Measurements from ENCODE around the gene WAPL.

Gene WAPL

DNA sequence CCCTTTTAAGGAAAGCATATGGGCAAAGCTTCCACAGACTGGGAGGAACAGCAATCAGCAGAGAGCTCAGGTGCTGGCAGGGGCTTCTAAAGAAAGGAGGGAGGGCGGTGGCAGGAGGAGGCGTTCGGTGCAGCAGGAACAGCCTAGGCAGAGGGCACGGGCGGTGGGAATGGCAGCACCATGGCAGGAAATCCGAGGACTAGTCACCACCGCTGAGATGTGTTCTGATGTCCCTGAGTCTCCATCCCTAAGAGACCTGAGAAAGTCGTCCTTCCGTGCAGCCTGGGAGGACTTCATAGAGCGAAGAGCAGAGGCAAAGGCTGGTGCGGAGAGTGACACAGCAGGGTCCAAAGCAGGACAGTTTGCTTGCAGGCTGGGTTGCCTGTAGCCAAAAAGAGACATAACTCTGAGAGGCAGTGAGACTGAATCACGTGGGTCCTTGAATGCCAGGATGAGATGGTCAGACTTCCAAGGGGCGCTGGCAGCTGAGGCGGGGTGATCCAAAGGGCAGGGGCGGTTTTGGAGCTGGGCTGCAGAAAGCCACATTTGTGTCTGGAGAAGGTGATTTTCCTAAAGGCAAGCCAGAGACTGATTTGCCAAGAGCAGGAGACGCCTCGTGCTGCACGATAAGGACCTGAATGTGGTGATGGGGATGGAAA lies 119.2 kb downstream of the WAPL start:
- no peak overlapping the region for H3K4me3 ChIP-seq (ENCODE audit: low read length)
- TF ChIP-seq, protein P1, sequence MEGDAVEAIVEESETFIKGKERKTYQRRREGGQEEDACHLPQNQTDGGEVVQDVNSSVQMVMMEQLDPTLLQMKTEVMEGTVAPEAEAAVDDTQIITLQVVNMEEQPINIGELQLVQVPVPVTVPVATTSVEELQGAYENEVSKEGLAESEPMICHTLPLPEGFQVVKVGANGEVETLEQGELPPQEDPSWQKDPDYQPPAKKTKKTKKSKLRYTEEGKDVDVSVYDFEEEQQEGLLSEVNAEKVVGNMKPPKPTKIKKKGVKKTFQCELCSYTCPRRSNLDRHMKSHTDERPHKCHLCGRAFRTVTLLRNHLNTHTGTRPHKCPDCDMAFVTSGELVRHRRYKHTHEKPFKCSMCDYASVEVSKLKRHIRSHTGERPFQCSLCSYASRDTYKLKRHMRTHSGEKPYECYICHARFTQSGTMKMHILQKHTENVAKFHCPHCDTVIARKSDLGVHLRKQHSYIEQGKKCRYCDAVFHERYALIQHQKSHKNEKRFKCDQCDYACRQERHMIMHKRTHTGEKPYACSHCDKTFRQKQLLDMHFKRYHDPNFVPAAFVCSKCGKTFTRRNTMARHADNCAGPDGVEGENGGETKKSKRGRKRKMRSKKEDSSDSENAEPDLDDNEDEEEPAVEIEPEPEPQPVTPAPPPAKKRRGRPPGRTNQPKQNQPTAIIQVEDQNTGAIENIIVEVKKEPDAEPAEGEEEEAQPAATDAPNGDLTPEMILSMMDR (IDR thresholded peaks at IDR 0.05; ENCODE audit: insufficient read depth, low read depth, low read length, missing control alignments) = no peak
- no peak for DNase-seq (ENCODE audit: low read depth)

DNA sequence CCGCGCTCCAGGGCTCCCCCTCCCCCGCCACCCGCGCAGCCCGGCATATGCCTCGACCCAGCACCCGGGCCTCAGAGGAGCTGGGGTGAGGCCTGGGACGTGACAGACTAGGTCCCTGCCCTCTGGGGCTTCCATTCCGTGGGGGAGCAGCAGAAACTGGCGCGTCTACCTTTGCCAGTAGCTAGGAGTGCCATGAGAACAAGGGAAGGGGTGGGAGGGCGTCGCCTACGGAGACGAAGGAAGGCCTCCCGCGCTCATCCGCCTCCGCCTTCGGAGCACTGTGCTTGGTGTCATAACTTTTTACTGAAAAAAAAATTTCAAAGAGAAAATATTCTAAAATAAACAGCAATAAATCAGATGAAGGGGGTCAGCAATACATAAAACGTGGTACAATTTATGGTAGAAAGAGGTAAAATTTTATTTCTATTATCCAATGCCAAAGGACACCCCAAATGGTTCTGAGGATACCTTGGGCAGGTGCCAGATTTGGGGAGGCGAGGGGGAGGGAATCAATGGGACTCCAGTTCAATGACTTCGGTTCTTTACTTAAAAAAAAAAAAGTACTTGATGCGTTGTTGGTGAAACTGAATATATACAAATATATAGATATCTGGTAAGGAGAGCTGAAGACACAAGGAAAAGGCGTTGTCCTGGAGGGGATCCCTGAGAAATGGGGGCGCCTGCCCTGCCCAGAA lies 119.9 kb downstream of the WAPL start:
- TF ChIP-seq, protein P1 (IDR thresholded peaks at IDR 0.05; ENCODE audit: insufficient read depth, low read depth, low read length, missing control alignments) = no peak
- peak; percentile 36 for DNase-seq (ENCODE audit: low read depth)
- H3K4me3 ChIP-seq (ENCODE audit: low read length) = peak overlapping the region; percentile 56

DNA sequence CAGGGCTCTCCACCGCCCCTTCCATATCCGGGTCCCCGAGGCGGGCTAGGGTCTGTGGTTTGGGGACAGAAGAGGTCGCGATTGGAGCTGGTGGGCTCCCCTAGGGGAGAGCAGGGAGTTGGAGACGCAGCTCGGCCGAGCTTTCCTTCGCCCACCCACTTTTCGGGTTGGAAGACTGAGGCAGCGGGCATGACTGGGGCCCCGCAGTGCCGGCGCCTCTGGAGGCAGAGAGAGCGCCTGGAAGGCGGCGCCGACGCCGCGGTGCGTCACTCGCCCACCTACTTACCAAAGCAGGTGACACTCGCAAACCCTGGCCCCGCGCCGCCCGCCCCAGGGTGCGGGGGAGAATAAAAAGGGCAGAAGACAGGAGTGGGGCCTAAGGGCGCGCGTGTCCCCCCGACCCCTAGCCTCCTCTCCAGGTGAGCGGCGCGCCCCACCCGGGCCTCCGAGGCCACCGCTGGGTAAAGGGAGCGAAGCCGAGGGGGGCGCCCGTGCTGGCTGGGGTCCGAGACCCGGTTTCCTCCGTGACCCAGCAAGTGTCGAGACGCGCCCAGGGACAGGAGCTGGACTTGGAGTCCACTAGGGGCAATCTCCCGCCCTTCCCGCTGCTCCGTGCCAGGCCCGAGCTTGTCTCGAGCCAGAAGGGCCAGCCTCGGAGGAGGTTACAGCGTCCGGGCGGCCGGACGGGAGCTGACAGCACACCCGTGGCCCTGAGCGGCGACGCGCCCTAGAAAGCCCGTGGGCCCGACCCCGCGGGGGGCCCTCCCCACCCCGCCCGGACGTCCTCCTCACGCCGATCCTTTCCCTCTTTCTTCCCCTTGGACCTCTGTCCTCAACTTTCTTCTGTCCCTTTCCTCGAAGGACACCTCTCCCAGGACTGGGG lies 120.6 kb downstream of the WAPL start:
- peak overlapping the region; percentile 56 for H3K4me3 ChIP-seq (ENCODE audit: low read length)
- TF ChIP-seq, protein P1 (IDR thresholded peaks at IDR 0.05; ENCODE audit: insufficient read depth, low read depth, low read length, missing control alignments) = no peak
- peak; percentile 60 for DNase-seq (ENCODE audit: low read depth)

DNA sequence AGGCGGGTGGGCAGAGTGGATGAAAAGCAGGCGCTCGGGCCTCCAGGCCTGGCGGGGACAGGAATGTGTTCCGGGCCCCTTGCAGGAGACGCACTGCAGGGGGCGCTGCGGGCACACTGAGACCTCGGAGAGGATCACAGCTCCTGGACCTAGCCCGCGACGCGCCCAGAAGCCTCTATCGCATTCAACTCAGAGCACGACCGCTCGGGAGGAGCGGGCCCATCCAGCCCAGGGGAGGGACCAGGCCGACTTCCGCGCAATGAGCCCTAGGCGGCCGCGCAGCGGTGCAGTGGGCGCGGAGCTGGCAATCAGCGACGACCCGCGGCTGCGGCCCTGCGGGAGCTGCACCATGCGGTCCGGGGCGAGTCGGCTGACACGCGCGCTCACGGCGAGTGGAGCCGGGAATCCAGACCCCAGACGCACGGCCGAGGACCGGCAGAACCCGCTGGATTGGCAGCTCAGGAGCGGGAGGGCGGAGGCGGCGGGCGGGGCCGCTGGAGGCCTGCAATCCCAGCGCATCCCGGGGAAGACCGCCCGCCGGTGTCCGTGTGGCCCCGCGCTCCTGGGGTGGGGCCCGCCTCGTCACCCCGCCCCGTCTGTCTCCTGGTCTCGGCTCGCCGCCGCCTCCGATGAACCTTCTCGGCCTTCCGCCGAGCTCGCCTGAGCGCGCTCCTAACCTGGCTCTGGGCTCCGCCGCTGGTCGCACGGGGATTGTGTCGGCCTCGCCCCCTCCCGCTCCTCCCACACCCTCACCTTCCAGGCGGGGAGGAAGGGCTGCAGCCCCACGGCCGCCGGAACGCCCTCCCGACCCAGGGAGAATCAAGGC lies 121.5 kb downstream of the WAPL start:
- TF ChIP-seq, protein P1 (IDR thresholded peaks at IDR 0.05; ENCODE audit: insufficient read depth, low read depth, low read length, missing control alignments) = peak; percentile 82

DNA sequence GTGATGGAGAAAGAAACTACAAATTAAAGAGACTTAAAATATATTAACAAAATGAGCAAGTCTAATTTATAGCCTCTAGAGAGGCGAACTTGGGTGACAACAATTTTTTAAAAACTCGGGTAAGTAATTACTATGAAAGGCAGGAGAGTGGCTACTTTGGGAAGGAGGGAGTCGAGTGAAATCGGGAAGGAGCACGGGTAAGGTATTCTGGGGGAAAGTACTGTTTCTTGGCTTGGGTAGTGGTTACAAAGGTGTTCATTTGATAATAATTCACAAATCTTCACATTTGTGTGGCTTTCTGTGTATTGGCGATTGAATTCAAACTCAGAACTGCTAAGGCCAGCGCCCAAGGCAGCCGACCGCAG lies 122.1 kb downstream of the WAPL start:
- no peak overlapping the region for H3K4me3 ChIP-seq (ENCODE audit: low read length)
- DNase-seq (ENCODE audit: low read depth) = no peak
- TF ChIP-seq, protein P1 (IDR thresholded peaks at IDR 0.05; ENCODE audit: insufficient read depth, low read depth, low read length, missing control alignments) = no peak

More for the DNA sequence above, 121.5 kb downstream of the WAPL start:
- peak; percentile 96 for DNase-seq (ENCODE audit: low read depth)
- H3K4me3 ChIP-seq (ENCODE audit: low read length) = peak overlapping the region; percentile 56

DNA sequence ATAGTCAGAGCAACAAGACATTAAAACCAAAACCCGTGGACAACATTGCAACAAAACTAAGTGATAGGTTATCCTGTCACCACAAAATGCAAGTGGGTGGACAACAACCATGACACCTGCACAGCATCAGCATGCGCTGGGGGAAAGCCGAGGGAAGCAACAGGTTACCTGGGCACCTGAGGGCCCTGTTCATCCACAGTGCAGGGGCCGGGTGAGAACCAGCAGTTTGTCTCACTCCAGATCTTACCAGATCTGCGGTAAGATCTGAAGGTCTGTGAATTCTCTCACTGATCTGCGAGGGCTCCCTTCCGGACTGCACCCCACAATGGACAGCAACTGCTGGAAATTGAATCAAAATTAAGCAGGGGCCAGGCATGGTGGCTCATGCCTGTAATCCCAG lies 124.5 kb downstream of the WAPL start:
- TF ChIP-seq, protein P1 (IDR thresholded peaks at IDR 0.05; ENCODE audit: insufficient read depth, low read depth, low read length, missing control alignments) = no peak
- H3K4me3 ChIP-seq (ENCODE audit: low read length) = no peak overlapping the region
- no peak for DNase-seq (ENCODE audit: low read depth)

Data from epithelial cell of esophagus (primary cell).